ENCODE results near the gene ACTN4.

The ACTN4 gene

DNA sequence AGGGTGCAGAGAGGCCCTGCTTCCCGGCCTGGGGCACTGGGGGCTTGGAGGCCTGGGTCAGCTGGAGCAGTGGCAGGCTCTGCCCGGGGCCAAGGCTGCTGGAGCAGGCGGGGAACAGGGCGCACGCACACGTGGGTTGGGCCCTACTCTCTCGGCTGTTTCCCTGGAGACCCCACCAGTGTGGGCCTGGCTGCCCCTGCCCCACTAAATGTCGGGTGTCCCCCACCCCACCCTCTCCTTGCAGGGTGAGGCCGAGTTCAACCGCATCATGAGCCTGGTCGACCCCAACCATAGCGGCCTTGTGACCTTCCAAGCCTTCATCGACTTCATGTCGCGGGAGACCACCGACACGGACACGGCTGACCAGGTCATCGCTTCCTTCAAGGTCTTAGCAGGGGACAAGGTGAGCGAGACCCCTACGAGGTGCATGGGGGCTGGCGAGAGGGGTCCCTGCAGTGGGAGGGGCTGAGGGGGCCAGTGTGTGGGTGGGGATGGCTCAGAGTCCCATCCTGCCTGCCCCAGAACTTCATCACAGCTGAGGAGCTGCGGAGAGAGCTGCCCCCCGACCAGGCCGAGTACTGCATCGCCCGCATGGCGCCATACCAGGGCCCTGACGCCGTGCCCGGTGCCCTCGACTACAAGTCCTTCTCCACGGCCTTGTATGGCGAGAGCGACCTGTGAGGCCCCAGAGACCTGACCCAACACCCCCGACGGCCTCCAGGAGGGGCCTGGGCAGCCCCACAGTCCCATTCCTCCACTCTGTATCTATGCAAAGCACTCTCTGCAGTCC lies 81.5 kb downstream of the ACTN4 start:
- Mint-ChIP-seq H3K36me3 (ENCODE audit: low read depth) (peaks cover 48% of the 10 kb centered on the region), H3K4me3 (peak overlapping the region in 1 of 3 experiments; percentile 23), H3K4me1 (no peaks in the 10 kb centered on the region), H3K9me3 (no peaks in the 10 kb centered on the region), H3K27me3 (ENCODE audit: low read depth) (no peaks in the 10 kb centered on the region), H3K27ac (peak overlapping the region in 2 of 3 experiments; percentile 45 to 53)
- TF ChIP-seq, protein P1, sequence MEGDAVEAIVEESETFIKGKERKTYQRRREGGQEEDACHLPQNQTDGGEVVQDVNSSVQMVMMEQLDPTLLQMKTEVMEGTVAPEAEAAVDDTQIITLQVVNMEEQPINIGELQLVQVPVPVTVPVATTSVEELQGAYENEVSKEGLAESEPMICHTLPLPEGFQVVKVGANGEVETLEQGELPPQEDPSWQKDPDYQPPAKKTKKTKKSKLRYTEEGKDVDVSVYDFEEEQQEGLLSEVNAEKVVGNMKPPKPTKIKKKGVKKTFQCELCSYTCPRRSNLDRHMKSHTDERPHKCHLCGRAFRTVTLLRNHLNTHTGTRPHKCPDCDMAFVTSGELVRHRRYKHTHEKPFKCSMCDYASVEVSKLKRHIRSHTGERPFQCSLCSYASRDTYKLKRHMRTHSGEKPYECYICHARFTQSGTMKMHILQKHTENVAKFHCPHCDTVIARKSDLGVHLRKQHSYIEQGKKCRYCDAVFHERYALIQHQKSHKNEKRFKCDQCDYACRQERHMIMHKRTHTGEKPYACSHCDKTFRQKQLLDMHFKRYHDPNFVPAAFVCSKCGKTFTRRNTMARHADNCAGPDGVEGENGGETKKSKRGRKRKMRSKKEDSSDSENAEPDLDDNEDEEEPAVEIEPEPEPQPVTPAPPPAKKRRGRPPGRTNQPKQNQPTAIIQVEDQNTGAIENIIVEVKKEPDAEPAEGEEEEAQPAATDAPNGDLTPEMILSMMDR (IDR thresholded peaks at IDR 0.05; ENCODE audit: unreplicated experiment in 3 of 3), result no peak

DNA sequence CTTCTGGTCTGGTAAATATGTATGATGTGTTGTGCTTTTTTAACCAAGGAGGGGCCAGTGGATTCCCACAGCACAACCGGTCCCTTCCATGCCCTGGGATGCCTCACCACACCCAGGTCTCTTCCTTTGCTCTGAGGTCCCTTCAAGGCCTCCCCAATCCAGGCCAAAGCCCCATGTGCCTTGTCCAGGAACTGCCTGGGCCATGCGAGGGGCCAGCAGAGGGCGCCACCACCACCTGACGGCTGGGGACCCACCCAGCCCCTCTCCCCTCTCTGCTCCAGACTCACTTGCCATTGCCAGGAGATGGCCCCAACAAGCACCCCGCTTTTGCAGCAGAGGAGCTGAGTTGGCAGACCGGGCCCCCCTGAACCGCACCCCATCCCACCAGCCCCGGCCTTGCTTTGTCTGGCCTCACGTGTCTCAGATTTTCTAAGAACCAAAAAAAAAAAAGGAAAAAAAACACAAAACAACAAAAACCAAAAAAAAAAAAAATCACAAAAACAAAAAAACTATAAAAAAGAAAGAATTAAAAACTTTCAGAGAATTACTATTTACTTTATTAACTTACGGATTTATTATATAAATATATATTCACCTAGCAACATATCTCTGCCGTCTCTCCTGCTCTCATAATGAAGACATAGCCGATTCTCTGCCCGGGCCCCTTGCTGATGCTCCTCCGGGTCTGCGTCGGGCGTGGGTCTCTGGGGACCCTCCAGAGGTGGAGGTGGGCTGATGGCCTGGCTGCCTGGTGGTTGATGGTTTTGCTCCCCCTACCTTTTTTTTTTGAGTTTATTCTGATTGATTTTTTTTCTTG lies 82.4 kb downstream of the ACTN4 start:
- H3K4me3 Mint-ChIP-seq, result peak overlapping the region in 1 of 3 experiments; percentile 19
- H3K36me3 Mint-ChIP-seq (ENCODE audit: low read depth), result peaks cover 46% of the 10 kb centered on the region
- H3K4me1 Mint-ChIP-seq, result peaks cover 1% of the 10 kb centered on the region
- H3K27ac Mint-ChIP-seq, result peak overlapping the region; percentile 44 to 85 (median 53)
- no peaks in the 10 kb centered on the region for H3K9me3 Mint-ChIP-seq
- H3K27me3 Mint-ChIP-seq (ENCODE audit: low read depth), result peaks cover 6% of the 10 kb centered on the region
- TF ChIP-seq, protein P1 (IDR thresholded peaks at IDR 0.05; ENCODE audit: unreplicated experiment in 3 of 3), result peak; percentile 70 to 80 (median 74)

DNA sequence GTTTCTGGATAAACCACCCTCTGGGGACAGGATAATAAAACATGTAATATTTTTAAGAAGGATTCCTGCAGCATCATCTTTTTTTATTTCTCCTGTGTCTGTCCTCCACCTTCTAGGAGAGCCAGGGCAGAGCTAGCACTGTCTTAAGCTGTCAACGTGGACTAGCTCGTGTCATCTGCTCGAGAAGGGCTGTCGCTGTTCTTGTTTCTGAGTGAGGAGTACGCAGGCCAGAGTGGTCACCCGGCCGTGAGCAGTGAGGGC lies 83.0 kb downstream of the ACTN4 start:
- H3K9me3 Mint-ChIP-seq, result no peaks in the 10 kb centered on the region
- H3K27me3 Mint-ChIP-seq (ENCODE audit: low read depth), result peaks cover 10% of the 10 kb centered on the region
- H3K4me1 Mint-ChIP-seq, result peaks cover 5% of the 10 kb centered on the region
- H3K27ac Mint-ChIP-seq, result peak overlapping the region in 1 of 3 experiments; percentile 57
- TF ChIP-seq, protein P1 (IDR thresholded peaks at IDR 0.05; ENCODE audit: unreplicated experiment in 3 of 3), result no peak
- H3K4me3 Mint-ChIP-seq, result no peak overlapping the region
- H3K36me3 Mint-ChIP-seq (ENCODE audit: low read depth), result peaks cover 41% of the 10 kb centered on the region

DNA sequence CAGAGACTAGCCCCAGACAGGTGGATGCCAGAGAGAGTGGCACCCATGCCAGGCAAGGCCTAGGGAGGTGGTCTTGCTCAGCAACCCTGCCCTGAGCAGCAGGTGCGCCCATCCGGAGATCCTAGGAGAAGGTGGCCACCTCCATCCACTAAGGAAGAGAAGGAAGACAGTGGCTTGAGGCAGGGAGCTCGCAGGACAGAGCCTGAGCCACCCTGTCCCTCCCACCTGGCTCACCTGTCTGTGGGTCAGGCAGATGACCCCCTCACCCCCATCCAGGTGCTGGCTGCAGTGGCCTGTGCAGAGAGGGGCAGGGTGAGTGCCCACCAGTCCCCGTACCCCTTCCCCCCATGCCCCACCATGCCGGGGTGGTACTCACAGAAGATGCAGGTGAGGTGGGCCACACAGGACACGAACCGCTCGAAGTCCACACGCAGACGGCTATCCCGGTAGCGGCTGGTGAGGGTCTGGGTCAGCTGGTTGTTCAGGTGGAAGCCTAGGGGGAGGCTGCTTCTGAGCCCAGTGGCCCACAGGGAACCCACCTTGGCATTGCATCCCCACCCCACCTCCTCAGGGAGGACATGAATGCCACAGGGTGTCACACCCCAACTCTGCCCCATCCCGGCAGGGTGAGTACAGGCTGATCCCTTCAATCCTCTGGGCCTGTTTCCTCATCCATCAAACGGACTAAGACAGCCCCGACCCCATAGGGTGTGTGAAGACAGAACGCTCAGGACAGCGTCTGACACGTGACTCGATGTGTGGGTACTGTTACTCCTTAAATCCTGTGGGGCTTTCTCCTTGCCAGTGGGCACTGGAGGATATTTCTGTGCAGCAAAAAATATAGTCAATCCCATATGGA lies 83.5 kb downstream of the ACTN4 start:
- peaks cover 5% of the 10 kb centered on the region for H3K4me1 Mint-ChIP-seq
- peaks cover 41% of the 10 kb centered on the region for H3K36me3 Mint-ChIP-seq (ENCODE audit: low read depth)
- no peak overlapping the region for H3K4me3 Mint-ChIP-seq
- peak overlapping the region in 2 of 3 experiments; percentile 42 to 57 for H3K27ac Mint-ChIP-seq
- TF ChIP-seq, protein P1 (IDR thresholded peaks at IDR 0.05; ENCODE audit: unreplicated experiment in 3 of 3), result no peak
- peaks cover 10% of the 10 kb centered on the region for H3K27me3 Mint-ChIP-seq (ENCODE audit: low read depth)
- no peaks in the 10 kb centered on the region for H3K9me3 Mint-ChIP-seq

DNA sequence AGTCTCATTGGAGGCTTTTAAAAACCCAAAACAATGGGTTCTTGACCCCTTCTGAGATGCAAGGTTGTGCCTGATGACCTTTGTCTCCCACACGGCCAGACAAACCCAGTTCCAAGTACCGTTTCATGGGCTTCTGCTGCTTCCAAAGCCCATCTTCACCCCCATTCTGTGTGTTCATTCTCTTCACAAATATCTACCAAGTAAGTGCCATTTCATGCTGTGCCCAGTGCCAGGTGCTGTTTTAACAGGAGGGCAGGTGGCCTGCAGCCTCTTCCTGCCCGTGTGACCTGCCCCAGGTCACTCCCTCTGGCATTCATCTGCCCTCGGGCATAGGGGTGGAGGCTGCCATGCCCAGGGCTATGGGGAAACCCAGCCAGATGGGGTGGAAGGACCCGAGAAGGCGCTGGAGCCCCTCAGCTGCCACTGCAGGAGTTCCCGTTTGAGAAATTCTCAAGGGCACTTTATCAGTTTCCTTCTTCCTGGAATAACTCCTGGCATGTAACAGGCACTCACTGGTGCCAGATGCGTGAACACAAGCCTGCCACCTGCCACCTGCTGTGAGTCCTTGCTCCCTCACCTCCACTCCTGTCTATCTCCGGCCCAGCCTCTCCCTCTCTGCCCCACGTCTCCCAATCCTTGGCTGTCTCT lies 84.3 kb downstream of the ACTN4 start:
- Mint-ChIP-seq H3K27ac (peak overlapping the region; percentile 9 to 72 (median 42)), H3K4me1 (peaks cover 5% of the 10 kb centered on the region), H3K4me3 (no peak overlapping the region), H3K27me3 (ENCODE audit: low read depth) (peaks cover 15% of the 10 kb centered on the region), H3K36me3 (ENCODE audit: low read depth) (peaks cover 35% of the 10 kb centered on the region), H3K9me3 (no peaks in the 10 kb centered on the region)
- TF ChIP-seq, protein P1 (IDR thresholded peaks at IDR 0.05; ENCODE audit: unreplicated experiment in 3 of 3), result no peak
